IMR-90 (cell line): ENCODE measurements around the gene CCN5. TPM values are rescaled to one million over a fixed set of nuclear protein-coding genes. Genes with fewer than 3 reads are reported as not detected.

ENCODE experiments used
- ATAC-seq: fragments of 200-7000 bp; cut with Tn5 transposase; 2 replicates; pipeline ENCODE4 v1.9.1; 2020; ENCODE audit warnings: low read depth, mild to moderate bottlenecking, moderate library complexity
- BruUV-seq: library from RNA; stranded (reverse); fragments of 400-500 nt; replicated peaks from 2 replicates; lab custom pipeline; 2021; lab: Mats Ljungman, UMichigan
- CTCF ChIA-PET: fragments of 300-600 bp; formaldehyde crosslinking; extraction: SDS; loops from one replicate; lab custom pipeline; 2021; ENCODE audit warnings: antibody characterized with exemption; lab: Yijun Ruan, JAX
- POLR2A ChIA-PET: fragments of 300-600 bp; sonication (Branson Sonifier 250); formaldehyde crosslinking; loops from one replicate; lab custom pipeline; 2022; ENCODE audit warnings: antibody characterized with exemption; ENCODE audit not compliant: unreplicated experiment; lab: Charles Lee
- DNase-seq: peaks from one replicate; pipeline ENCODE4 v3.0.0; 2013
- H2AFZ ChIP-seq: replicated peaks from 2 replicates; pipeline ENCODE3; 2013; ENCODE audit warnings: low read length, mild to moderate bottlenecking; ENCODE audit not compliant: poor library complexity
- H2AK5ac ChIP-seq: 2 replicates; pipeline ENCODE4 v1.6.1; 2013; ENCODE audit warnings: low read depth, low read length, inconsistent platforms
- H2AK9ac ChIP-seq: replicated peaks from 2 replicates; pipeline ENCODE3; 2013; ENCODE audit warnings: mild to moderate bottlenecking, low read depth, low read length, moderate library complexity; ENCODE audit not compliant: poor library complexity
- H2BK120ac ChIP-seq: 2 replicates; pipeline ENCODE4 v1.6.1; 2013; ENCODE audit warnings: low read depth, low read length, inconsistent platforms
- H2BK15ac ChIP-seq: 3 replicates; pipeline ENCODE4 v1.6.1; 2013; ENCODE audit warnings: low read depth, low read length, inconsistent platforms
- H2BK20ac ChIP-seq: 2 replicates; pipeline ENCODE4 v1.6.1; 2013; ENCODE audit warnings: low read depth, mild to moderate bottlenecking, inconsistent platforms, low read length, moderate library complexity
- H2BK5ac ChIP-seq: 2 replicates; pipeline ENCODE4 v1.6.1; 2013; ENCODE audit warnings: mild to moderate bottlenecking, low read depth, low read length, inconsistent platforms; ENCODE audit not compliant: poor library complexity, severe bottlenecking
- H3K14ac ChIP-seq: replicated peaks from 2 replicates; pipeline ENCODE4 v1.6.1; 2013; ENCODE audit warnings: low read depth, low read length, inconsistent platforms
- H3K18ac ChIP-seq: 2 replicates; pipeline ENCODE4 v1.6.1; 2013; ENCODE audit warnings: low read depth, low read length, control low read depth
- H3K23ac ChIP-seq: 2 replicates; pipeline ENCODE4 v1.6.1; 2013; ENCODE audit warnings: low read depth, low read length, inconsistent platforms
- H3K27ac ChIP-seq: 2 replicates; pipeline ENCODE4 v1.5.1; 2013; ENCODE audit warnings: mild to moderate bottlenecking, control low read depth, low read length; ENCODE audit not compliant: insufficient read depth
- H3K27me3 ChIP-seq: 2 replicates; pipeline ENCODE4 v1.6.1; 2013; ENCODE audit warnings: low read length; ENCODE audit not compliant: control insufficient read depth, insufficient read depth
- H3K36me3 ChIP-seq: 2 replicates; pipeline ENCODE4 v1.6.1; 2013; ENCODE audit warnings: low read length, mixed read lengths; ENCODE audit not compliant: control insufficient read depth, insufficient read depth
- H3K4ac ChIP-seq: 2 replicates; pipeline ENCODE4 v1.6.1; 2013; ENCODE audit warnings: low read depth, low read length, inconsistent platforms
- H3K4me1 ChIP-seq: 2 replicates; pipeline ENCODE4 v1.6.1; 2013; ENCODE audit warnings: low read length, mixed read lengths; ENCODE audit not compliant: control insufficient read depth, insufficient read depth
- H3K4me2 ChIP-seq: 2 replicates; pipeline ENCODE4 v1.6.1; 2013; ENCODE audit warnings: low read depth, mild to moderate bottlenecking, control low read depth, low read length, moderate library complexity
- H3K4me3 ChIP-seq: 2 replicates; pipeline ENCODE4 v1.5.1; 2013; ENCODE audit warnings: low read depth, mild to moderate bottlenecking, control low read depth, low read length, moderate library complexity; ENCODE audit not compliant: insufficient read depth
- H3K56ac ChIP-seq: 2 replicates; pipeline ENCODE4 v1.6.1; 2013; ENCODE audit warnings: low read length, inconsistent platforms; ENCODE audit not compliant: insufficient read depth; ENCODE audit errors: extremely low read depth
- H3K79me1 ChIP-seq, 2 experiments: 2 replicates each; pipeline ENCODE4 v1.6.1; 2013; ENCODE audit warnings: low read length in 2 of 2, inconsistent platforms in 1 of 2, low read depth in 1 of 2
- H3K9ac ChIP-seq: 2 replicates; pipeline ENCODE4 v1.6.1; 2013; ENCODE audit warnings: low read depth, low read length, control low read depth
- H3K9me1 ChIP-seq: 2 replicates; pipeline ENCODE4 v1.6.1; 2013; ENCODE audit warnings: low read length, inconsistent platforms; ENCODE audit not compliant: insufficient read depth
- H3K9me3 ChIP-seq: 2 replicates; pipeline ENCODE4 v1.6.1; 2013; ENCODE audit warnings: low read length; ENCODE audit not compliant: control insufficient read depth, insufficient read depth
- H4K20me1 ChIP-seq: 2 replicates; pipeline ENCODE4 v1.6.1; 2013; ENCODE audit warnings: low read length, inconsistent platforms; ENCODE audit not compliant: insufficient read depth
- H4K5ac ChIP-seq: 2 replicates; pipeline ENCODE4 v1.6.1; 2013; ENCODE audit warnings: mild to moderate bottlenecking, low read depth, low read length, control low read depth
- H4K8ac ChIP-seq, 2 experiments: 2 replicates each; pipeline ENCODE4 v1.6.1; 2013; ENCODE audit warnings: low read depth in 2 of 2, low read length in 2 of 2, control low read depth in 1 of 2, inconsistent platforms in 1 of 2
- H4K91ac ChIP-seq: 2 replicates; pipeline ENCODE4 v1.6.1; 2013; ENCODE audit warnings: low read depth, low read length, inconsistent platforms; ENCODE audit not compliant: insufficient read depth
- CEBPB ChIP-seq: IDR thresholded peaks from 2 replicates; pipeline ENCODE4 v1.6.1; 2012; ENCODE audit warnings: low read depth, low read length, improper control_type of control experiment
- SMC3 ChIP-seq: fragments of 150-350 bp; IDR thresholded peaks from 2 replicates; pipeline ENCODE4 v1.6.1; 2016; ENCODE audit warnings: low read depth, mild to moderate bottlenecking, antibody characterized with exemption, low read length, moderate library complexity
- WGBS, 2 experiments: methylation state at CpG; one replicate each; pipeline versions ENCODE4 v1.1.5 to v1.1.7; 2013; ENCODE audit warnings: missing lambda C conversion rate in 2 of 2; ENCODE audit not compliant: insufficient read length in 1 of 2; ENCODE audit errors: extremely low coverage in 2 of 2; 5-methylcytosine and 5-hydroxymethylcytosine counted together
- dilution Hi-C: fragments of 300-500 bp; cut with HindIII; formaldehyde crosslinking; loops from one replicate; pipeline ENCODE4 v1.14.3; 2018; ENCODE audit warnings: low sequenced_read_pairs; ENCODE audit not compliant: unreplicated experiment
- in situ Hi-C: fragments of 300-500 bp; cut with MboI; formaldehyde crosslinking; loops from 3 replicates; pipeline ENCODE4 v1.14.3; 2019; ENCODE audit warnings: low sequenced_read_pairs, inconsistent platforms, mixed read lengths
- intact Hi-C: fragments of 100-400 bp; cut with micrococcal nuclease; formaldehyde crosslinking; loops from 2 replicates; pipeline ENCODE4 v1.10.0; 2022
- polyA plus RNA-seq, 3 experiments: library from polyadenylated mRNA; depleted of rRNA; stranded (reverse); fragments of >200 nt; gene quantifications; 2 replicates each; pipeline ENCODE4 v1.2.3, GENCODE V29; 2012; ENCODE audit warnings: low replicate concordance in 1 of 3
- total RNA-seq: library from RNA; depleted of rRNA; stranded (reverse); fragments of >200 nt; gene quantifications from 2 replicates; pipeline ENCODE4 v1.2.3, GENCODE V29; 2012
- TF ChIP-seq, protein P1 (sequence below): conservative IDR thresholded peaks from 2 replicates; pipeline ENCODE4 v1.5.1; 2012; ENCODE audit warnings: mild to moderate bottlenecking, low read depth, low read length, improper control_type of control experiment

Gene CCN5
- total and polyA plus RNA-seq, 2 of the 4 experiments (the other 2 are of a cell fraction), result not detected

DNA sequence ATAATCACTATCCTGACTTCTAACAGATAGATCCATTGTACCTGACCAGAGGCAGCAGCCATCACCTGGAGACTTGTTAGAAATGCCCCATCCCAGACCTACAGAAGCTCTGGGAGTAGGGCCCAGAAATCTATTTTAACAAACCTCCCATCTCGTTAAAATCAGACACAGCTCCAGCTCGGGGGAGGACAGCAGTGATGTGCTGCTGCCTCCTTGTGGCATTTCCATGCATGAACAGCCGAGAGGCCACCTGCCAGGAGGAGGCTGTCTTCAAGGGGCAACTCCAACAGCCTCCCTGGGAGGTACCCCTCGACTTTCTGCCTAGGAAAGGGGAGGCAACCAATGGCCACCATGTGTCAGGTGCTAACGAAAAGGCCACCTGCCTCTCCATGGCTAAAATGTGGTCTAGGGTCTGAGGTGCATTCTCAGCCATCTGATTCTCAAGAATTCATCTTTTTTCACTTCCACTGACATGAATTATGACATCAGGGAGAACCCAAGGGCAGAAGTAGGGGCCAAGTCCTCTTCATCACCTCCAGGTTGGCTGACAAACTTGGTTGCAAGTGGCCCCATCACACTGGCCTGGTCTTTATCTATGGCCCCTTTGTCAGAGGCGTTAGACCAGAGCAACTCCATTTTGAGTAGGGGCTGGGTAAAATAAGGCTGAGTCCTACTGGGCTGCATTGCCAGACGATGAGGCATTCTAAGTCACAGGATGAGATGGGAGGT, 18.3 kb downstream of the CCN5 start (continued):
- TF ChIP-seq, protein P1, sequence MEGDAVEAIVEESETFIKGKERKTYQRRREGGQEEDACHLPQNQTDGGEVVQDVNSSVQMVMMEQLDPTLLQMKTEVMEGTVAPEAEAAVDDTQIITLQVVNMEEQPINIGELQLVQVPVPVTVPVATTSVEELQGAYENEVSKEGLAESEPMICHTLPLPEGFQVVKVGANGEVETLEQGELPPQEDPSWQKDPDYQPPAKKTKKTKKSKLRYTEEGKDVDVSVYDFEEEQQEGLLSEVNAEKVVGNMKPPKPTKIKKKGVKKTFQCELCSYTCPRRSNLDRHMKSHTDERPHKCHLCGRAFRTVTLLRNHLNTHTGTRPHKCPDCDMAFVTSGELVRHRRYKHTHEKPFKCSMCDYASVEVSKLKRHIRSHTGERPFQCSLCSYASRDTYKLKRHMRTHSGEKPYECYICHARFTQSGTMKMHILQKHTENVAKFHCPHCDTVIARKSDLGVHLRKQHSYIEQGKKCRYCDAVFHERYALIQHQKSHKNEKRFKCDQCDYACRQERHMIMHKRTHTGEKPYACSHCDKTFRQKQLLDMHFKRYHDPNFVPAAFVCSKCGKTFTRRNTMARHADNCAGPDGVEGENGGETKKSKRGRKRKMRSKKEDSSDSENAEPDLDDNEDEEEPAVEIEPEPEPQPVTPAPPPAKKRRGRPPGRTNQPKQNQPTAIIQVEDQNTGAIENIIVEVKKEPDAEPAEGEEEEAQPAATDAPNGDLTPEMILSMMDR, result peak; percentile 97

GRCh38 chr20:44734938-44735337, 19.8 kb downstream of the CCN5 start:
- POLR2A ChIA-PET, result no interaction called here
- BruUV-seq, result no TSS peak
- TF ChIP-seq CEBPB (peak; percentile 85), SMC3 (no peak)
- TF ChIP-seq, protein P1, result peak; percentile 24; the same call in 1 of the 2 replicates
- peak; percentile 65 for DNase-seq
- CTCF ChIA-PET, result interaction anchor here (1.0 kb wide), 3 partner anchors 32 to 52 kb away, joined by 3 read pairs; no protein-coding TSS in a partner anchor
- peaks cover 9% of the 10 kb centered on the region; the same call in 1 of the 2 replicates for H3K4me1 ChIP-seq
- 0 out of 2 replicates have a peak overlapping the region, but pooled peaks have one; percentile 30 for H3K4me2 ChIP-seq
- H3K4me3 ChIP-seq, result no peak overlapping the region
- H4K5ac ChIP-seq, result no peak overlapping the region; the same call in 1 of the 2 replicates
- H3K18ac ChIP-seq, result no peak overlapping the region
- intact Hi-C loops, result loop anchor here (5.0 kb wide), 2 partner anchors 203 to 353 kb away; no protein-coding TSS in a partner anchor
- no peaks in the 10 kb centered on the region; the same call in 1 of the 2 replicates for H3K9me1 ChIP-seq
- dilution Hi-C loops, result no loop called here
- H2BK120ac ChIP-seq, result no peak overlapping the region; the same call in 1 of the 2 replicates
- H3K4ac ChIP-seq, result no peak overlapping the region
- H3K56ac ChIP-seq, result no peak overlapping the region
- H2BK5ac ChIP-seq, result no peak overlapping the region
- no peaks in the 10 kb centered on the region for H3K79me1 ChIP-seq
- H2BK20ac ChIP-seq, result no peak overlapping the region
- H4K91ac ChIP-seq, result no peak overlapping the region
- in situ Hi-C loops, result loop anchor here (5.0 kb wide), 1 partner anchor 48 kb away; no protein-coding TSS in a partner anchor
- H3K36me3 ChIP-seq, result no peaks in the 10 kb centered on the region
- no peak overlapping the region for H2BK15ac ChIP-seq
- no peak overlapping the region for H4K8ac ChIP-seq
- no peak overlapping the region for H2AK5ac ChIP-seq
- H3K27me3 ChIP-seq, result peaks cover under 1% of the 10 kb centered on the region
- H3K23ac ChIP-seq, result no peak overlapping the region
- no peak overlapping the region for H2AK9ac ChIP-seq
- H3K27ac ChIP-seq, result no peak overlapping the region
- ATAC-seq, result peak; percentile 55; the same call in 1 of the 2 replicates
- peak overlapping the region; percentile 57 for H2AFZ ChIP-seq
- no peaks in the 10 kb centered on the region for H4K20me1 ChIP-seq
- no peak overlapping the region for H3K14ac ChIP-seq
- no peaks in the 10 kb centered on the region for H3K9me3 ChIP-seq
- H3K9ac ChIP-seq, result no peak overlapping the region
- no CpG with 5 or more reads among the region's 3 CpGs for WGBS, 2 experiments
